DND-41 (cell line): ENCODE results near the gene MVD.

Experiments used
- EZH2 ChIP-seq: IDR thresholded peaks from 3 replicates; pipeline ENCODE4 v1.6.1; 2012; ENCODE audit warnings: borderline replicate concordance, low read depth, mild to moderate bottlenecking, moderate library complexity, low read length, inconsistent platforms; ENCODE audit not compliant: severe bottlenecking
- TF ChIP-seq, protein P1 (sequence below): IDR thresholded peaks from 2 replicates; pipeline ENCODE4 v1.5.1; 2012; ENCODE audit warnings: borderline replicate concordance, low read length, moderate library complexity, mild to moderate bottlenecking; ENCODE audit not compliant: poor library complexity, severe bottlenecking; ENCODE audit errors: extremely low read depth

DNA sequence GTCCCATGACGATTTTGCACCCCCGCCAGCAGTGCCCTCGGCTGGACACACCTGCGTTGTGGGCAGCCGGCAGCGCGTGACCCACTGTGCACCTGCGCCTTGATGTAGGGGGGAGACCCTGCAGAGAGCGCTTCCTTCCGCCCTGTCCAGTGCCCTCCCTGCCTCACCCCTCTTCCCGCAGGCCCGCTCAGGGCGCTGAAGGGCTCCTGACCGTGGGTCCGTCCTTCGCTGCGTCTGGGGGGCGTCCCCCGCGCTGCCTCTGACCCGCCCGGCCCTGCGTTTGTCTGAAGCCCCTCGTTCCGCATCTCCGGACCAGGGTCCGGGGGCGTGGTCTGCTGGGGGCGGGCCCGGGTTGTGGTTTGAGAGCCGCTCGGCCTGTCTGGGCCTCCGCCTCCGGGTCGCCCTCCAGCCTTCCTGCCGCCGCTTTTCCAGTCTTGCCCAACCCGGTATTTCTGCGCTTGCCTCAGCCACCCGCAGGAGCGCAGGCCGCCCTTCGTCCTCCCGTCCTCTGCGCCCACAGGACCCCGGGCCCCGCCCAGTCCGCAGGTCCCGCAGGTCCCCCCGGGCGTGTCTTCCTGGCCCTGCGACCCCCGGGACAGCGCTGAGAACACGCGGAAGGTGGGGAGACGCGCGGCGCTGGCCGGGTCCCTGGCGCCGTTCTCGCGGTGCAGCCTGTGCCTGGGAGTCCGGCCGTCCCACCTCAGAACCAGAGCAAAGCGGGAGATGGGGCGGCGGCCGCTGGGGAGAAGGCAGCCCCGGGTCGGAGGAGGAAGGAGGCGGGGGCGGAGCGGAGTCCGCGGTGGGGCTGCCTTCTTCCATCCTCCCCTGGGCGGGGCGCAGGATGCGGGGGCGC lies 28.5 kb downstream of the MVD start:
- TF ChIP-seq, protein P1, sequence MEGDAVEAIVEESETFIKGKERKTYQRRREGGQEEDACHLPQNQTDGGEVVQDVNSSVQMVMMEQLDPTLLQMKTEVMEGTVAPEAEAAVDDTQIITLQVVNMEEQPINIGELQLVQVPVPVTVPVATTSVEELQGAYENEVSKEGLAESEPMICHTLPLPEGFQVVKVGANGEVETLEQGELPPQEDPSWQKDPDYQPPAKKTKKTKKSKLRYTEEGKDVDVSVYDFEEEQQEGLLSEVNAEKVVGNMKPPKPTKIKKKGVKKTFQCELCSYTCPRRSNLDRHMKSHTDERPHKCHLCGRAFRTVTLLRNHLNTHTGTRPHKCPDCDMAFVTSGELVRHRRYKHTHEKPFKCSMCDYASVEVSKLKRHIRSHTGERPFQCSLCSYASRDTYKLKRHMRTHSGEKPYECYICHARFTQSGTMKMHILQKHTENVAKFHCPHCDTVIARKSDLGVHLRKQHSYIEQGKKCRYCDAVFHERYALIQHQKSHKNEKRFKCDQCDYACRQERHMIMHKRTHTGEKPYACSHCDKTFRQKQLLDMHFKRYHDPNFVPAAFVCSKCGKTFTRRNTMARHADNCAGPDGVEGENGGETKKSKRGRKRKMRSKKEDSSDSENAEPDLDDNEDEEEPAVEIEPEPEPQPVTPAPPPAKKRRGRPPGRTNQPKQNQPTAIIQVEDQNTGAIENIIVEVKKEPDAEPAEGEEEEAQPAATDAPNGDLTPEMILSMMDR, result no peak
- TF ChIP-seq EZH2, result no peak
